Peyer's patch (tissue), 4 donors: ENCODE data around the gene KLHL34. TPM values are rescaled to one million over a fixed set of nuclear protein-coding genes. Genes with fewer than 3 reads are reported as not detected.

Experiments used
- total RNA-seq, 4 donors: library from RNA; depleted of rRNA; stranded (reverse); fragments of >200 nt; gene quantifications; one replicate each; pipeline ENCODE4 v1.1.0, GENCODE V29; 2016

The KLHL34 gene
- total RNA-seq, 4 donors from 2014 or later = 1.7 to 5.8 (median 4.3) TPM

Other genes with a start within 250 kb of the KLHL34 start
- not detected for gene SMPX, start 99.8 kb upstream of the KLHL34 start, total RNA-seq
- 1 to 10 TPM; 5.0 to 7.8 (median 5.1) TPM for gene MBTPS2, start 181.3 kb upstream of the KLHL34 start, total RNA-seq
- gene YY2, start 197.7 kb upstream of the KLHL34 start, total RNA-seq = 10 to 100 TPM in 1 of 4 donors, 1 to 10 TPM in 2, under 1 TPM in 1; 0.35 to 17.3 (median 5.3) TPM